SK-MEL-5 (cell line): Measurements from ENCODE around the gene POLR2H. TPM values are rescaled to one million over a fixed set of nuclear protein-coding genes. Genes with fewer than 3 reads are reported as not detected.

ENCODE experiments used
- DNase-seq: peaks from one replicate; pipeline ENCODE4 v3.0.0-alpha.2; 2016; ENCODE audit warnings: low read depth, low spot score
- in situ Hi-C: cut with HindIII; loops from 2 replicates; pipeline ENCODE4 v1.10.0; 2016; ENCODE audit warnings: low sequenced_read_pairs, high pct_unique_total_duplicates, low pct_unique_long_range_greater_than_20kb
- total RNA-seq: library from RNA; depleted of rRNA; stranded (reverse); fragments of >200 nt; shearing (Covaris generic); gene quantifications from 2 replicates; pipeline ENCODE4 v1.2.3, GENCODE V29; 2014

Gene POLR2H
- total RNA-seq, 1 experiment from 2014 or later = 131 TPM

DNA sequence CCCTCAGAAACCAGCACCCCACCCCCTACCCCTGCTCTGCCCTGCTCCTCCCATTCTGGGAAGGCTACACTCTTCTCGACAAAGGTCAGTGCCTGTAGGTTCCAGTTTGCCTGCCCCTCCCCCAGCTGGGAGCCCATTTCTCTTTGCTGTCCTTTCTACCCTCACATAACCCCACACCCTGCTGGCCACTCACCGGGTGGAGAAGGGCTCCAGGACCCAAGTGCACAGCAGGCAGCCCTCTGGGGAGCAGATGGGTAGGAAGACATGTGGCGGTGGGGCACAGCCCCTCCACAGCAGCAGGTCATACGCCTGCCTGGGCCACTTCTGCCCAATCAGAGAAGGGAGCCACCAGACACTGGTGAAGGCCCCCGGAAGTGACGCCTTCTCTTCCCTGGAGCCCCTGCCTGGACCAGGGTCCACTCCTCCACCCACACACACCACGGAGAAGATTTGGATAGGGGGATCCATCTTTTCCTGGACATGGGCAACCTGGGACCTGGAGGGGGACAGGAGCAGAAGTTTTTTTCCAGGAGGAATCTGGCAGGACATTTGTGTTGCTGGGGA, 16.5 kb downstream of the POLR2H start, which contains the start of gene THPO:
Gene THPO (minus strand): TSS at position 326 of the 564 bp plus-strand sequence. CDS start 1,948 bp downstream, outside the sequence.
- peak; percentile 14 for DNase-seq
- in situ Hi-C loops = no loop called here

DNA sequence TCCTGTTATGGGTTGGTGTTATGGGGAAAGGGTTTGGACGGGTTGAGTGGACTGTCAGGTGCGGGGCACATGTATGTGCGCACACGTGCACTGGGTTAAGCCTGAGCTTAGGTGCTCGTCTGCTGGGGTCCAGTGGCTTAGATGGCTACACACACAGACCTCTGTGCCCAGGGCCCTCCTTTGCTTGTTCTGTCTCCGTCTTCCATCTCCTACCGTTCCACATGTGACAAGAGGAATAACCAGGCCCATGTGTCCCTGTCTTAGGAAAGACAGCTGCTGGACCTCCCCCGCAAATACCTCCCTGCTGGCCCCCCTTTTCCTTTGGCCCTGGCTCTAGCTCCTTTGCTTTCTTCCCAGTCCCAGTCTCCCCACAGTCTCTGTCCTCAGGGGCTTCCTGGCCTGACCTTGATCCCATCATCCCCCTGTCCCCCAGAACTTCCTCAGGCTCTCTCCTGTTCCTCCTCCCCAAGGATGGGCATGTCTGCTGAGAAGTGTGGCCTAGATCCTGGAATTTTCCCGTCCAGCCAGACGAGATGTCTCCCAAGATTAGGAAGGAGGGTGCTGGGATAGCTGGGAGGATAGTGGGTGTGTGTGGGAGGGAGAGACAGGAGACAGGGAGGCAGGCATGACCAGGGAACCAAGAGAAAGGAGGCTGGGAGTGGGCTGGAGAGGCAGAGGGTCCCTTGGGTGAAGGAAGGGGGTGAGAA, 17.3 kb downstream of the POLR2H start:
- DNase-seq = no peak
- in situ Hi-C loops = no loop called here

DNA sequence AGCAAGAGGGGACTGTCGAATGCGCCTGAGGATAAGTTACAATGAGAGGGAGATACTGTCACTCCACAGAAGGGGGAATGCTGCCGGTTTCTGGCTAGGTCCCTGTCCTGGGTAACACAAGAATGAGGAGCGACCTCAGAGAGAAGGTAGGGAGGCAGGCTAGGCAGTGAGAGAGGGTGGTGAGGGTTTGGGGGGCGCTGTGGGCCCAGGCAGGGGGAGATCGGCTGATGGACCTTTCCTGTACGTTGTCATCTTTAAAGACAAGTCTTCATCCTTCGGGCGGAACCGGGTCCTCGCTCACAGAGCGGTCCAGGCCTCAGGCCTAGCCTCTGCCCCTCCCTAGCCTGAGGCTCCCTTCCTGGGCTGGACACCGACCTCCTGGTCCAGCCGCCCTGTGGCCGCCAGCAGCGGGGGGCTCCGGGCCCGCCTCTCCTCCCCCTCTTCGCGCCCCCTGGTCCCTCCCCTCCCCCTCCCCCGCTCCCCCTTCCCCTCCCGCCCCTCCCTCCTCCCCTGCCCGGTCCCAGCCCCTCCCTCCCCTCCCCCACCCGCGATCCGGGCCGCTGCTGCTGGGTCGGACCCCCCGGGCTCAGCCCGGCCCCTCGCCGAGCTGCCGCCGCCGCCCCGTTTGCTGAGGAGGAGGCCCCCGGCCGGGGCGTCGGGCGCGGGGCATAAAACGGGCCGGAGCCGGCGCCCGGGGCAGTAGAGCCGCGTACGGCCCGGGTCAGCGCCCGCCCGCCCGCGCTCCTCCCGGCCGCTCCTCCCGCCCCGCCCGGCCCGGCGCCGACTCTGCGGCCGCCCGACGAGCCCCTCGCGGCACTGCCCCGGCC, 18.1 kb downstream of the POLR2H start, which contains the start of gene CHRD:
Gene CHRD (plus strand): TSS at position 697 of the 827 bp plus-strand sequence. CDS start 265 bp downstream, outside the sequence.
- no peak for DNase-seq
- in situ Hi-C loops = no loop called here

DNA sequence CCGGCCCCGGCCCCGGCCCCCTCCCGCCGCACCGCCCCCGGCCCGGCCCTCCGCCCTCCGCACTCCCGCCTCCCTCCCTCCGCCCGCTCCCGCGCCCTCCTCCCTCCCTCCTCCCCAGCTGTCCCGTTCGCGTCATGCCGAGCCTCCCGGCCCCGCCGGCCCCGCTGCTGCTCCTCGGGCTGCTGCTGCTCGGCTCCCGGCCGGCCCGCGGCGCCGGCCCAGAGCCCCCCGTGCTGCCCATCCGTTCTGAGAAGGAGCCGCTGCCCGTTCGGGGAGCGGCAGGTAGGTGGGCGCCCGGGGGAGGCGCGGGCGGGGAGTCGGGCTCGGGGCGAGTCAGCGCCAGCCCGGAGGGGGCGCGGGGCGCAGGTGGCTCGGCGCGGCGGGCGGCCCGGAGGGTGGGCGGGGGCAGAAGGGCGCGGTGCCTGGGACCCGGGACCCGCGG, 18.7 kb downstream of the POLR2H start:
- peak; percentile 34 for DNase-seq
- in situ Hi-C loops = no loop called here

DNA sequence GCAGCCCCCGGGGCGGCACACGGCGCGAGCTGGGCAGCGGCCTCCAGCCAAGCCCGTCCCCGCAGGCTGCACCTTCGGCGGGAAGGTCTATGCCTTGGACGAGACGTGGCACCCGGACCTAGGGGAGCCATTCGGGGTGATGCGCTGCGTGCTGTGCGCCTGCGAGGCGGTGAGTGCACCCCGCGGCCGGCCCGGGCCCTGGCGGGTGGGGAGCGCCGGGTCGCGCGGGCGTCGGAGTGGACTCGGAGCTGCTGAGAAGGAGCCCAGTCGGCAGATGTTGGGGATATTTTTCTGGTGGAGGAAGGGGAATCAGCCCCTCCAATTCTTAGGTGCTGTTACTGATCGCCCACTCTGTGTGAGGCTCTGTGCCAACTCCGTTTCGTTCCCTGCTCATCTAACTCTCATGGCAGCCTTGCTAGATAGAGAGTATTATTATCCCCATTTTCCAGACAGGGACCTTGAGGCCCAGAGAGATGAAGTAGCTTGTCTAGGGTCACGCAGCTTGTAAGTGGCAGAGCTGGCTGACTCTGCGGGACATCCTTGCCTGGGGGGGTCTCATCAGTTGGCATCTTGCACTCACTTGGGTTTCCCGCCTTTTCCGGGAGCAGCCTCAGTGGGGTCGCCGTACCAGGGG, 19.2 kb downstream of the POLR2H start:
- in situ Hi-C loops = no loop called here
- DNase-seq = no peak

DNA sequence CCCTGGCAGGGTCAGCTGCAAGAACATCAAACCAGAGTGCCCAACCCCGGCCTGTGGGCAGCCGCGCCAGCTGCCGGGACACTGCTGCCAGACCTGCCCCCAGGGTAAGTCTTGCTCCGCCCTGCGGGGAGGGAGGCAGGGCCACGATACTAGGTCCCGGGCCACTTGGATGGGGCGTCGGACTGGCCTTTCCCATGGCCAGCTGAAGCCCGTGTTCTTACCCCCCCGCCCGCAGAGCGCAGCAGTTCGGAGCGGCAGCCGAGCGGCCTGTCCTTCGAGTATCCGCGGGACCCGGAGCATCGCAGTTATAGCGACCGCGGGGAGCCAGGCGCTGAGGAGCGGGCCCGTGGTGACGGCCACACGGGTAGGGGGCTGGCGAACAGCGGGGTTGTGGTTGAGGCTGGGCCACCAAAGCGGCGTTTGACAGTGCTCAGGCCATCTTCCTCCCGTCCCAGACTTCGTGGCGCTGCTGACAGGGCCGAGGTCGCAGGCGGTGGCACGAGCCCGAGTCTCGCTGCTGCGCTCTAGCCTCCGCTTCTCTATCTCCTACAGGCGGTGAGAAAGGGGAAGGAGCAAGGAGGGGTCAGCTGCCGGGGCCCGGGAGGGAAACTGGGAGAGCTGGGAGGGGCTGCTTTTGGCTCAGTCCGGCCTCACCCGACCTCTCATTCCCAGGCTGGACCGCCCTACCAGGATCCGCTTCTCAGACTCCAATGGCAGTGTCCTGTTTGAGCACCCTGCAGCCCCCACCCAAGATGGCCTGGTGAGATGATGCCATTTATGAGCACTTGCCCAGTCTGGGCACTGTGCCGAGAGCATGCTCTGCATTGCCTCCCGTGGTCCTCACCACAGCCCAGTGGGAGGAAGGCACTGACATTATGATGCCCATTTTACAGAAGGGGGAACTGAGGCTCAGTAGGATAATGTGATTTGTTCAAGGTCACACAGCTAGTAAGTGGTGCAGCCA, 20.0 kb downstream of the POLR2H start:
- in situ Hi-C loops = no loop called here
- DNase-seq = no peak

DNA sequence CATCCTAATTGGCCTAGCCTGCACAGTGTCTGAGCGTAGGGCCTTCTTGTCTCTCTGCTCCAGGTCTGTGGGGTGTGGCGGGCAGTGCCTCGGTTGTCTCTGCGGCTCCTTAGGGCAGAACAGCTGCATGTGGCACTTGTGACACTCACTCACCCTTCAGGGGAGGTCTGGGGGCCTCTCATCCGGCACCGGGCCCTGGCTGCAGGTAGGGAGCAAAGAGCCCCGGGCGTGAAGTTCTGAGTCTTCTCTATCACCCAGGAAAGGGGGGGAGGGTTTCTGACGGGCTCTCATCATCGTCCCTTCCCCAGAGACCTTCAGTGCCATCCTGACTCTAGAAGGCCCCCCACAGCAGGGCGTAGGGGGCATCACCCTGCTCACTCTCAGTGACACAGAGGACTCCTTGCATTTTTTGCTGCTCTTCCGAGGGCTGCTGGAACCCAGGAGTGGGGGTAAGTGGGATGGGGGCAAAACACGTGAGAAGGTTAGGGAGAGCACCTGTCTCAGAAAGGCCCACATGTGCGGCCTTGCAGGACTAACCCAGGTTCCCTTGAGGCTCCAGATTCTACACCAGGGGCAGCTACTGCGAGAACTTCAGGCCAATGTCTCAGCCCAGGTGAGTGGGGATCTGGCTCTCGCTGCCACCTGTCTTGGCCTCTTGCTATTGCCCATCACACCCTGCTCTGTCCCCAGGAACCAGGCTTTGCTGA, 21.0 kb downstream of the POLR2H start:
- DNase-seq = no peak
- in situ Hi-C loops = no loop called here

DNA sequence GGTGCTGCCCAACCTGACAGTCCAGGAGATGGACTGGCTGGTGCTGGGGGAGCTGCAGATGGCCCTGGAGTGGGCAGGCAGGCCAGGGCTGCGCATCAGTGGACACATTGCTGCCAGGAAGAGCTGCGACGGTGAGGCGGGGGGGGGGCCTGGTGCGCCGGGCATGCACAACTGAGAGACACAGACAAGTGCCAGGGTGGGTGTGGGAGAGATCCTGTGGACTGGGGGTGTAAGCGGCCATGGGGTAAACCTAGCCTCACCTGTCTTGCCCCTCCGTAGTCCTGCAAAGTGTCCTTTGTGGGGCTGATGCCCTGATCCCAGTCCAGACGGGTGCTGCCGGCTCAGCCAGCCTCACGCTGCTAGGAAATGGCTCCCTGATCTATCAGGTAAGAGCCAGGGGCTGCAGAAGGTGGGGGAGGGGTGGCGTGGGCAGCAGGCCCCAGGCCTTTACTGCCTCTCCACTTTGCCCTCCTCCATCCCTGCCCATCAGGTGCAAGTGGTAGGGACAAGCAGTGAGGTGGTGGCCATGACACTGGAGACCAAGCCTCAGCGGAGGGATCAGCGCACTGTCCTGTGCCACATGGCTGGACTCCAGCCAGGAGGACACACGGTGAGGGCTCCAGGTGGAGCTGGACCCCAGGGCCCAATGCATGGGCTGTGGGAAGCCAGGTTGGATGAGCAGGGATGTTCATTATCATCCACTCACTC, 21.7 kb downstream of the POLR2H start:
- no peak for DNase-seq

DNA sequence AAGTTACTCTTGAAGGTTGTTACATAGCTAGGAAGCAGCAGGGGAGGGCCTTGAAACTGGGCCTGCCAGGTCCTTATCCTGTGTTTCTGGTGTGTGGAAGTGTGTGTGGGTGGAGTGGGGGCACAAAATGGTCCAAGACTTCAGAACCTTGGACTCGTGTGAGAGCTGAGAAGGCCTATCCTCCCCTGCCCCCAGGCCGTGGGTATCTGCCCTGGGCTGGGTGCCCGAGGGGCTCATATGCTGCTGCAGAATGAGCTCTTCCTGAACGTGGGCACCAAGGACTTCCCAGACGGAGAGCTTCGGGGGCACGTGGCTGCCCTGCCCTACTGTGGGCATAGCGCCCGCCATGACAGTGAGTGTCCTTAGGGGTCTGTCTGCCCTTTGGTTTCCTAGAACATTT, 22.8 kb downstream of the POLR2H start:
- DNase-seq = no peak
- in situ Hi-C loops = no loop called here

More for the DNA sequence above, 21.7 kb downstream of the POLR2H start:
- in situ Hi-C loops = no loop called here

DNA sequence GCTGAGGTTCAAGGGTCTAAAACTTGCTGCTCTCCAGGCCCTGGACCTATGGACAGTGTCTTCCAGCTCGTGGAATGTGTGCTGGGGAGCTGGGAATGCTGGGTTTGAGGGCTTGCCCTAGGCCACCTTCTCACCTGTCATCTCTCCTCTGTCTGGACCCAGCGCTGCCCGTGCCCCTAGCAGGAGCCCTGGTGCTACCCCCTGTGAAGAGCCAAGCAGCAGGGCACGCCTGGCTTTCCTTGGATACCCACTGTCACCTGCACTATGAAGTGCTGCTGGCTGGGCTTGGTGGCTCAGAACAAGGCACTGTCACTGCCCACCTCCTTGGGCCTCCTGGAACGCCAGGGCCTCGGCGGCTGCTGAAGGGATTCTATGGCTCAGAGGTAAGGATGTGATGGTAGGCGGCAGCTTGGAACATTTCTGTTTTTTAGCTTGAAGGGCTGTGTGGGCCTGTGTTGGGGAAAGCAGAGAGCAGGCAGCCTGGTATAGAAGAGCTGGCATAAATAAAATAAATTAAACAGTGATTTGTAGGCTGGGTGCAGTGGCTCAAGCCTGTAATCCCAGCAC, 23.4 kb downstream of the POLR2H start:
- in situ Hi-C loops = no loop called here
- DNase-seq = no peak

DNA sequence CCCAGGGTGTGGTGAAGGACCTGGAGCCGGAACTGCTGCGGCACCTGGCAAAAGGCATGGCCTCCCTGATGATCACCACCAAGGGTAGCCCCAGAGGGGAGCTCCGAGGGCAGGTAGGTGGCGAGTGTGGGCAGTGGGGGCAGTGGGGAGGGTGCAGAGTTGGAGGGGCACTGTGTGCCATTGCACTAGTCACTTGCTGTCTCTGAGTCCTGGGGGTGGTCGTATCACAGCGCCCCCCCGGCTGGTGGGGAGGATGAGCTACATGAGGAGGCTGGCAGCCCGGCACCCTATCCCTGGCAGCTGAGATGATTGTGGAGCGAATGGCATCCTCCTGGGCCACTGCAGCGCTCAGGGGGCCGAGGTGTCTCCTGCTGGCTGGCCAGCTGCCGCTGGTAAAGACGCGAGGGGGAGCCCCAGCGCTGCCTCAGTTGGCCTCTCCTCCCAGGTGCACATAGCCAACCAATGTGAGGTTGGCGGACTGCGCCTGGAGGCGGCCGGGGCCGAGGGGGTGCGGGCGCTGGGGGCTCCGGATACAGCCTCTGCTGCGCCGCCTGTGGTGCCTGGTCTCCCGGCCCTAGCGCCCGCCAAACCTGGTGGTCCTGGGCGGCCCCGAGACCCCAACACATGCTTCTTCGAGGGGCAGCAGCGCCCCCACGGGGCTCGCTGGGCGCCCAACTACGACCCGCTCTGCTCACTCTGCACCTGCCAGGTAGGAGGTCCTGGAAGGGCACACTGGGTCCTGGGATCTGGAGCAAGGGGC, 24.7 kb downstream of the POLR2H start:
- in situ Hi-C loops = no loop called here
- DNase-seq = no peak

DNA sequence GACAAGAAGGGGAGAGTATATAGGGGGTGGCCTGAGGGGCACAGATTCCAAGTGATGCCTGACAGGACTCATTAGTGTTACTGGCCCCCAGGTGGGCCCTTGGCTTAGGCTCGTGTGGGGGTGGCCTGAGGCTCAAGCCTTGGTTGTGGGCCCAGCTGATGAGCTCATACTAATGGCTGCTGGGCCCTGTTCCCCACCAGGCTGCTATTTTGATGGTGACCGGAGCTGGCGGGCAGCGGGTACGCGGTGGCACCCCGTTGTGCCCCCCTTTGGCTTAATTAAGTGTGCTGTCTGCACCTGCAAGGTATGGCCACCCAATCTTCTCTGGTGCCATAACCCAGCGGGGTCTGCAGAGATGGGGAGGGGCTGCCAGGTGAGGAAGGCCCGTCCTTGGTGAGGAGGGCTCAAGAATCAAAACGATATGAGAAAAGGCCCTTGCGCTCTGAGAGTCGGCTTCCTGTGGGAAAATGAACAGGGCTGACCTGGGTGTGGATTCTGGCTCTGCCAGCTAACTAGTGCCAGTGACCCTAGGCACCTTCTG, 25.7 kb downstream of the POLR2H start:
- DNase-seq = no peak
- in situ Hi-C loops = no loop called here

DNA sequence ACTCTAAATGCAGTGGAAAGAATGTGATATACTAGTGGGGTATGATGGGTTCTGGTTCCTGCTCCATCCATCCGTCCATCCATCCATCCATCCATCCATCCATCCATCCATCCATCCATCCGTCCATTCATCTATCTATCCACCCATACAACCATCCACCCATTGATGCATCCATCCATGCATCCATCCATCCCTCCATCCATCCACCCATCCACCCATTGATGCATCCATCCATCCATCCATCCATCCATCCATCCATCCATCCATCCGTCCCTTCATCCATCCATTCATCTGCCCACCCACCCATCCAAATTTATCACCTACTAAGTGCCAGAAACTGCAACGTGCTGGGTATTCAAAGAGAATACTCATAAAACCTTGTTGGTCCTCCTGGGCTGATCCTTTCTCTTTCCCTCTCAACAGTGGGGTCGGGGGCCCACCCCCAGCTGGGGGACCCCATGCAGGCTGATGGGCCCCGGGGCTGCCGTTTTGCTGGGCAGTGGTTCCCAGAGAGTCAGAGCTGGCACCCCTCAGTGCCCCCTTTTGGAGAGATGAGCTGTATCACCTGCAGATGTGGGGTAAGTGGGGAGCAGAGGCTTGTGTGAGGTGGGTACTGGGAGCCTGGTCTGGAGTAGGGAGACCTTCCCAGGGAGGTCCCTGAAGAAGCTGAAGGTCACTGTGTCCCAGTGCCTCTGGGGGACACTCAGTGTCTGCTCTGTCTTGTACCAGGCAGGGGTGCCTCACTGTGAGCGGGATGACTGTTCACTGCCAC, 26.8 kb downstream of the POLR2H start:
- no peak for DNase-seq
- in situ Hi-C loops = no loop called here

DNA sequence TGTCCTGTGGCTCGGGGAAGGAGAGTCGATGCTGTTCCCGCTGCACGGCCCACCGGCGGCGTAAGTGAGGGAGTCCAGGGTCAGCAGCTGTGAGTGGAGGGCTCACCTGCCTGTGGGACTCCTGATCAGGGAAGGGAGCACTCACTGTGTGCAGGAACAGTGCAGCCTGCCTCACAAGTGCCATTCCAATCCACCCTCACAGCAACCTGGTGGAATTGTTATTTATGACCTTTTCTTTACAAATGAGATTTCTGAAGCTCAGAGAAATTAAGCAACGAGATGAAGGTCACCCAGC, 27.4 kb downstream of the POLR2H start:
- DNase-seq = no peak
- in situ Hi-C loops = no loop called here
